Liver (tissue), 9 donors: ENCODE data around the gene ANKRD65. TPM values are rescaled to one million over a fixed set of nuclear protein-coding genes. Genes with fewer than 3 reads are reported as not detected.

Source experiments
- DNase-seq: peaks from one replicate; pipeline ENCODE4 v3.0.0-alpha.2; 2017; ENCODE audit warnings: low spot score
- H3K27ac ChIP-seq, 2 donors: one replicate each; pipeline ENCODE4 v1.7.0; 2013; ENCODE audit warnings: inconsistent platforms in 2 of 2, low read length in 2 of 2, control low read depth in 1 of 2, low read depth in 1 of 2, mild to moderate bottlenecking in 1 of 2
- H3K27me3 ChIP-seq, 4 donors: one replicate each; pipeline versions ENCODE4 v1.6.1 to v1.7.0; 2013; ENCODE audit warnings: low read length in 3 of 4, inconsistent platforms in 1 of 4, mild to moderate bottlenecking in 1 of 4, moderate library complexity in 1 of 4; ENCODE audit not compliant: control insufficient read depth in 4 of 4, insufficient read depth in 4 of 4
- H3K36me3 ChIP-seq, 4 donors: one replicate each; pipeline versions ENCODE4 v1.6.1 to v1.7.0; 2013; ENCODE audit warnings: low read length in 3 of 4, mild to moderate bottlenecking in 3 of 4, low read depth in 1 of 4, moderate library complexity in 1 of 4; ENCODE audit not compliant: control insufficient read depth in 4 of 4, insufficient read depth in 3 of 4
- H3K4me1 ChIP-seq, 4 donors: one replicate each; pipeline versions ENCODE4 v1.6.1 to v1.7.0; 2013; ENCODE audit warnings: low read length in 3 of 4, mild to moderate bottlenecking in 3 of 4, moderate library complexity in 1 of 4; ENCODE audit not compliant: control insufficient read depth in 4 of 4, insufficient read depth in 4 of 4
- H3K4me3 ChIP-seq, 3 donors: one replicate each; pipeline versions ENCODE4 v1.6.1 to v1.7.0; 2013; ENCODE audit warnings: low read length in 3 of 3, control low read depth in 1 of 3, low read depth in 1 of 3, mild to moderate bottlenecking in 1 of 3
- H3K9ac ChIP-seq, 2 donors: one replicate each; pipeline ENCODE4 v1.7.0; 2013; ENCODE audit warnings: low read length in 2 of 2, mild to moderate bottlenecking in 2 of 2, moderate library complexity in 2 of 2, control low read depth in 1 of 2, low read depth in 1 of 2
- H3K9me3 ChIP-seq, 4 donors: one replicate each; pipeline versions ENCODE4 v1.6.1 to v1.7.0; 2013; ENCODE audit warnings: low read length in 3 of 4; ENCODE audit not compliant: control insufficient read depth in 4 of 4
- EGR1 ChIP-seq, 2 donors: IDR thresholded peaks; 2 replicates each; pipeline ENCODE4 v1.6.1; 2016 to 2018; ENCODE audit warnings: antibody characterized with exemption in 2 of 2, low read depth in 2 of 2
- FOXA1 ChIP-seq: IDR thresholded peaks from 2 replicates; pipeline ENCODE4 v1.6.1; 2016; ENCODE audit warnings: antibody characterized with exemption
- FOXA2 ChIP-seq: IDR thresholded peaks from 2 replicates; pipeline ENCODE4 v1.6.1; 2016; ENCODE audit warnings: antibody characterized with exemption
- GABPA ChIP-seq, 2 donors: IDR thresholded peaks in 1 of 2; conservative IDR thresholded peaks in 1 of 2; 2 replicates each; pipeline ENCODE4 v1.6.1; 2016; ENCODE audit warnings: antibody characterized with exemption in 2 of 2, mild to moderate bottlenecking in 1 of 2, moderate library complexity in 1 of 2
- HNF4A ChIP-seq, 2 donors: conservative IDR thresholded peaks; 2 replicates each; pipeline ENCODE4 v1.6.1; 2016; ENCODE audit warnings: antibody characterized with exemption in 2 of 2, mild to moderate bottlenecking in 2 of 2
- HNF4G ChIP-seq: IDR thresholded peaks from 2 replicates; pipeline ENCODE4 v1.6.1; 2016; ENCODE audit warnings: antibody characterized with exemption
- JUND ChIP-seq, 2 donors: IDR thresholded peaks; 2 replicates each; pipeline ENCODE4 v1.6.1; 2016; ENCODE audit warnings: antibody characterized with exemption in 2 of 2
- NR2F2 ChIP-seq: IDR thresholded peaks from 2 replicates; pipeline ENCODE4 v1.6.1; 2016; ENCODE audit warnings: antibody characterized with exemption
- RAD21 ChIP-seq, 2 donors: IDR thresholded peaks; 2 replicates each; pipeline ENCODE4 v1.6.1; 2016; ENCODE audit warnings: antibody characterized with exemption in 2 of 2, mild to moderate bottlenecking in 2 of 2
- RXRA ChIP-seq, 2 donors: IDR thresholded peaks; 2 replicates each; pipeline ENCODE4 v1.6.1; 2017 to 2018; ENCODE audit warnings: antibody characterized with exemption in 2 of 2, mild to moderate bottlenecking in 1 of 2
- SP1 ChIP-seq: IDR thresholded peaks from 2 replicates; pipeline ENCODE4 v1.6.1; 2018; ENCODE audit warnings: antibody characterized with exemption, mild to moderate bottlenecking
- TAF1 ChIP-seq: conservative IDR thresholded peaks from 2 replicates; pipeline ENCODE4 v1.6.1; 2016; ENCODE audit warnings: antibody characterized with exemption, mild to moderate bottlenecking
- YY1 ChIP-seq: IDR thresholded peaks from 2 replicates; pipeline ENCODE4 v1.6.1; 2016; ENCODE audit warnings: antibody characterized with exemption, mild to moderate bottlenecking
- WGBS: extraction: QIAGEN DNeasy Blood & Tissue Kit; methylation state at CpG from one replicate; pipeline ENCODE4 v1.1.7; 2013; 5-methylcytosine and 5-hydroxymethylcytosine counted together
- polyA plus RNA-seq, 2 donors: library from polyadenylated mRNA; stranded (reverse) in 1 of 2; unstranded in 1 of 2; fragments of 200-250 nt in 1 of 2; fragments of >200 nt in 1 of 2; fragmentation: Nextera tagmentation in 1 of 2; extraction: Ambion mirVana in 1 of 2; gene quantifications; one replicate each; pipeline versions ENCODE4 v1.2.1 to v1.2.3, GENCODE V29; 2013 to 2015
- total RNA-seq, 2 donors: library from RNA; depleted of rRNA; stranded (reverse); fragments of >200 nt; gene quantifications; one replicate each; pipeline ENCODE4 v1.2.3, GENCODE V29; 2014
- TF ChIP-seq, protein P1 (sequence below): IDR thresholded peaks from 2 replicates; pipeline ENCODE4 v1.6.1; 2016; ENCODE audit warnings: antibody characterized with exemption
- TF ChIP-seq, protein P2 (sequence below): IDR thresholded peaks from 2 replicates; pipeline ENCODE4 v1.6.1; 2016; ENCODE audit warnings: antibody characterized with exemption, mild to moderate bottlenecking
- TF ChIP-seq, protein P3 (sequence below): IDR thresholded peaks from 2 replicates; pipeline ENCODE4 v1.6.1; 2016; ENCODE audit warnings: antibody characterized with exemption
- TF ChIP-seq, protein P4 (sequence below): IDR thresholded peaks from 2 replicates; pipeline ENCODE4 v1.6.1; 2016; ENCODE audit warnings: antibody characterized with exemption
- TF ChIP-seq, protein P5 (sequence below): fragments of 150-350 bp; IDR thresholded peaks from 2 replicates; pipeline ENCODE4 v1.5.1; 2017; ENCODE audit warnings: improper control_type of control experiment, low read depth, low read length; ENCODE audit not compliant: missing input control
- donor health status: healthy.
- donor health status: healthy.
- donor health status: healthy.
- donor health status: healthy.
- donor health status: healthy.

Gene ANKRD65
- total and polyA plus RNA-seq, 4 donors, result 0.14 to 0.31 (median 0.23) TPM

DNA sequence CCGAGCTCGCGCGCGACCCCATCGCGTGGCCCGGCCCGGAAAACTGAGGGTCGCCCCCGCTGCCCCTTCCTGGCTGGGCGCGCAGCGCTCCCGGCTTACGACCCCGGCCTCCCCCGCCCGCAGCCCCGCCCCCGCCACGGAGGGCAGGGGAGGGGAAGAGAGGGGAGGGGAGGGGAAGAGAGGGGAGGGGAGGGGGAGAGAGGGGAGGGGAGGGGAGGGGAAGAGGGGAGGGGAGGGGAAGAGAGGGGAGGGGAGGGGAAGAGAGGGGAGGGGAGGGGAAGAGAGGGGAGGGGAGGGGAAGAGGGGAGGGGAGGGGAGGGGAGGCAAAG lies 6.7 kb upstream of the ANKRD65 start:
- peaks cover 11 to 35% (median 25%) of the 10 kb centered on the region in 4 donors for H3K4me1 ChIP-seq
- WGBS, result 3% methylated on average over 14 of the region's 22 CpGs
- no peak overlapping the region for H3K9ac ChIP-seq
- no peaks in the 10 kb centered on the region for H3K36me3 ChIP-seq
- TF ChIP-seq YY1 (no peak), TAF1 (no peak), FOXA1 (no peak), HNF4G (no peak), HNF4A (conservative IDR thresholded peaks at IDR 0.05) (no peak), FOXA2 (no peak), SP1 (no peak), GABPA (IDR thresholded peaks at IDR 0.05 in 1 of 2, conservative IDR thresholded peaks at IDR 0.05 in 1 of 2) (no peak)
- TF ChIP-seq, protein P1, sequence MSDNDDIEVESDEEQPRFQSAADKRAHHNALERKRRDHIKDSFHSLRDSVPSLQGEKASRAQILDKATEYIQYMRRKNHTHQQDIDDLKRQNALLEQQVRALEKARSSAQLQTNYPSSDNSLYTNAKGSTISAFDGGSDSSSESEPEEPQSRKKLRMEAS, result no peak
- TF ChIP-seq, protein P2, sequence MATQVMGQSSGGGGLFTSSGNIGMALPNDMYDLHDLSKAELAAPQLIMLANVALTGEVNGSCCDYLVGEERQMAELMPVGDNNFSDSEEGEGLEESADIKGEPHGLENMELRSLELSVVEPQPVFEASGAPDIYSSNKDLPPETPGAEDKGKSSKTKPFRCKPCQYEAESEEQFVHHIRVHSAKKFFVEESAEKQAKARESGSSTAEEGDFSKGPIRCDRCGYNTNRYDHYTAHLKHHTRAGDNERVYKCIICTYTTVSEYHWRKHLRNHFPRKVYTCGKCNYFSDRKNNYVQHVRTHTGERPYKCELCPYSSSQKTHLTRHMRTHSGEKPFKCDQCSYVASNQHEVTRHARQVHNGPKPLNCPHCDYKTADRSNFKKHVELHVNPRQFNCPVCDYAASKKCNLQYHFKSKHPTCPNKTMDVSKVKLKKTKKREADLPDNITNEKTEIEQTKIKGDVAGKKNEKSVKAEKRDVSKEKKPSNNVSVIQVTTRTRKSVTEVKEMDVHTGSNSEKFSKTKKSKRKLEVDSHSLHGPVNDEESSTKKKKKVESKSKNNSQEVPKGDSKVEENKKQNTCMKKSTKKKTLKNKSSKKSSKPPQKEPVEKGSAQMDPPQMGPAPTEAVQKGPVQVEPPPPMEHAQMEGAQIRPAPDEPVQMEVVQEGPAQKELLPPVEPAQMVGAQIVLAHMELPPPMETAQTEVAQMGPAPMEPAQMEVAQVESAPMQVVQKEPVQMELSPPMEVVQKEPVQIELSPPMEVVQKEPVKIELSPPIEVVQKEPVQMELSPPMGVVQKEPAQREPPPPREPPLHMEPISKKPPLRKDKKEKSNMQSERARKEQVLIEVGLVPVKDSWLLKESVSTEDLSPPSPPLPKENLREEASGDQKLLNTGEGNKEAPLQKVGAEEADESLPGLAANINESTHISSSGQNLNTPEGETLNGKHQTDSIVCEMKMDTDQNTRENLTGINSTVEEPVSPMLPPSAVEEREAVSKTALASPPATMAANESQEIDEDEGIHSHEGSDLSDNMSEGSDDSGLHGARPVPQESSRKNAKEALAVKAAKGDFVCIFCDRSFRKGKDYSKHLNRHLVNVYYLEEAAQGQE, result no peak
- TF ChIP-seq, protein P3, sequence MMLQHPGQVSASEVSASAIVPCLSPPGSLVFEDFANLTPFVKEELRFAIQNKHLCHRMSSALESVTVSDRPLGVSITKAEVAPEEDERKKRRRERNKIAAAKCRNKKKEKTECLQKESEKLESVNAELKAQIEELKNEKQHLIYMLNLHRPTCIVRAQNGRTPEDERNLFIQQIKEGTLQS, result no peak
- no peaks in the 10 kb centered on the region for H3K9me3 ChIP-seq
- no peak overlapping the region for H3K27ac ChIP-seq
- no peaks in the 10 kb centered on the region for H3K27me3 ChIP-seq
- no peak for DNase-seq
- peak overlapping the region in 1 of 3 donors; percentile 39 for H3K4me3 ChIP-seq

DNA sequence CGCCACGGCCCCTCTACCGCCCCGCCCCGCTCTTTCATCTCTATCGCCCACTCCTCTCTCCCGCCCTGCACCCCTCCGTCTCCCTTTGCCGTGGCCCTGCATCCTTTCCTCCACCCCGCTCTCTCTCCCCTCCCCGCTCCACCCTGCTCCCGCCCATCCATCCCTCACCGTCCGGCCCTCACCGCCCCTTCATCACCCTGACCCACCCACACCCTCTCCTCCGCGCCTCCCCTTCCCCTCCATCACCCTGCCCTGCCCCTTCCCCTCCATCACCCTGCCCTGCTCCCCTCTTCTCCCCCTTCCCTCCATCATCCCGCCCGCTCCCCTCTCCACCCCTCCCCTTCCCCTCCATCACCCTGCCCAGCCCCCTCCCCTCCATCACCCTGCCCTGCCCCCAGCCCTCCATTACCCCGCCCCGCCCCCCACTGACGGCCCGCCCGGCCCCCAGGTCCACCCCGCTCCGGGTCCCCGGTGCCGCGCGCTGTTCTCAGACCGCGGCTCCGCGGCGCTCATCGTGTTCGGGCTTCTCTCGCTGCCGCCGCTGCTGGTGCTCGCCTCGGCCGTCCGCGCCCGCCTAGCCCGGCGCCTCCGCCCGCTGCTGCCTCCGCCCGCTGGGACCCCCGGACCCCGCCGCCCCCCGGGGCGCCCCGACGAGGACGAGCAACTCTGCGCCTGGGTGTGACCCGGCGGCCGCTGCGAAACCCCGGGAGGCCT lies 6.2 kb upstream of the ANKRD65 start:
- H3K27ac ChIP-seq, result no peak overlapping the region
- DNase-seq, result no peak
- no peaks in the 10 kb centered on the region for H3K36me3 ChIP-seq
- H3K27me3 ChIP-seq, result no peaks in the 10 kb centered on the region
- peaks cover 11 to 30% (median 21%) of the 10 kb centered on the region in 4 donors for H3K4me1 ChIP-seq
- H3K9me3 ChIP-seq, result no peaks in the 10 kb centered on the region
- WGBS, result 16% methylated on average over 66 of the region's 66 CpGs
- H3K9ac ChIP-seq, result no peak overlapping the region
- peak overlapping the region in 1 of 3 donors; percentile 39 for H3K4me3 ChIP-seq
- TF ChIP-seq, protein P4, sequence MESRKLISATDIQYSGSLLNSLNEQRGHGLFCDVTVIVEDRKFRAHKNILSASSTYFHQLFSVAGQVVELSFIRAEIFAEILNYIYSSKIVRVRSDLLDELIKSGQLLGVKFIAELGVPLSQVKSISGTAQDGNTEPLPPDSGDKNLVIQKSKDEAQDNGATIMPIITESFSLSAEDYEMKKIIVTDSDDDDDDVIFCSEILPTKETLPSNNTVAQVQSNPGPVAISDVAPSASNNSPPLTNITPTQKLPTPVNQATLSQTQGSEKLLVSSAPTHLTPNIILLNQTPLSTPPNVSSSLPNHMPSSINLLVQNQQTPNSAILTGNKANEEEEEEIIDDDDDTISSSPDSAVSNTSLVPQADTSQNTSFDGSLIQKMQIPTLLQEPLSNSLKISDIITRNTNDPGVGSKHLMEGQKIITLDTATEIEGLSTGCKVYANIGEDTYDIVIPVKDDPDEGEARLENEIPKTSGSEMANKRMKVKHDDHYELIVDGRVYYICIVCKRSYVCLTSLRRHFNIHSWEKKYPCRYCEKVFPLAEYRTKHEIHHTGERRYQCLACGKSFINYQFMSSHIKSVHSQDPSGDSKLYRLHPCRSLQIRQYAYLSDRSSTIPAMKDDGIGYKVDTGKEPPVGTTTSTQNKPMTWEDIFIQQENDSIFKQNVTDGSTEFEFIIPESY, result no peak
- TF ChIP-seq TAF1 (no peak), FOXA2 (no peak), HNF4G (no peak), HNF4A (conservative IDR thresholded peaks at IDR 0.05) (no peak), RAD21 (IDR thresholded peaks at IDR 0.05) (no peak), GABPA (IDR thresholded peaks at IDR 0.05 in 1 of 2, conservative IDR thresholded peaks at IDR 0.05 in 1 of 2) (no peak), RXRA (IDR thresholded peaks at IDR 0.05) (no peak), EGR1 (IDR thresholded peaks at IDR 0.05; ENCODE audit: low read depth in 2 of 2) (no peak), SP1 (no peak), NR2F2 (no peak), JUND (IDR thresholded peaks at IDR 0.05) (no peak), YY1 (no peak)
- TF ChIP-seq, protein P3, result no peak
- TF ChIP-seq, protein P5, sequence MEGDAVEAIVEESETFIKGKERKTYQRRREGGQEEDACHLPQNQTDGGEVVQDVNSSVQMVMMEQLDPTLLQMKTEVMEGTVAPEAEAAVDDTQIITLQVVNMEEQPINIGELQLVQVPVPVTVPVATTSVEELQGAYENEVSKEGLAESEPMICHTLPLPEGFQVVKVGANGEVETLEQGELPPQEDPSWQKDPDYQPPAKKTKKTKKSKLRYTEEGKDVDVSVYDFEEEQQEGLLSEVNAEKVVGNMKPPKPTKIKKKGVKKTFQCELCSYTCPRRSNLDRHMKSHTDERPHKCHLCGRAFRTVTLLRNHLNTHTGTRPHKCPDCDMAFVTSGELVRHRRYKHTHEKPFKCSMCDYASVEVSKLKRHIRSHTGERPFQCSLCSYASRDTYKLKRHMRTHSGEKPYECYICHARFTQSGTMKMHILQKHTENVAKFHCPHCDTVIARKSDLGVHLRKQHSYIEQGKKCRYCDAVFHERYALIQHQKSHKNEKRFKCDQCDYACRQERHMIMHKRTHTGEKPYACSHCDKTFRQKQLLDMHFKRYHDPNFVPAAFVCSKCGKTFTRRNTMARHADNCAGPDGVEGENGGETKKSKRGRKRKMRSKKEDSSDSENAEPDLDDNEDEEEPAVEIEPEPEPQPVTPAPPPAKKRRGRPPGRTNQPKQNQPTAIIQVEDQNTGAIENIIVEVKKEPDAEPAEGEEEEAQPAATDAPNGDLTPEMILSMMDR, result no peak
- TF ChIP-seq, protein P2, result no peak
